Measurements from ENCODE around the gene KDM2A. TPM values are rescaled to one million over a fixed set of nuclear protein-coding genes. Genes with fewer than 3 reads are reported as not detected.

KDM2A gene
- total and polyA plus RNA-seq, 2 donors (not counting 3 experiments of a cell fraction or from before 2014, with no cell fraction given): 72.2 to 79.5 TPM

- Histone ChIP-seq H2AFZ (ENCODE audit: low read depth, low read length) (no peak overlapping the region), H3K9me3 (replicated peaks; ENCODE audit: control insufficient read depth, insufficient read depth, low read length) (no peaks in the 10 kb centered on the region), H3K27me3 (ENCODE audit: control insufficient read depth in 2 of 2, insufficient read depth in 2 of 2, low read length in 2 of 2) (peaks cover 4 to 5% of the 10 kb centered on the region in 2 experiments), H3K9me1 (replicated peaks; ENCODE audit: control insufficient read depth, extremely low read depth, insufficient read depth, low read length) (no peaks in the 10 kb centered on the region), H3K9ac (replicated peaks; ENCODE audit: extremely low read depth, insufficient read depth, low read length) (no peak overlapping the region), H3K27ac (ENCODE audit: insufficient read depth, low read depth, low read length) (no peak overlapping the region), H3K4me3 (replicated peaks in 1 of 3; ENCODE audit: insufficient read depth in 1 of 3, low read depth in 1 of 3, low read length in 3 of 3) (no peak overlapping the region), H3K4me2 (ENCODE audit: insufficient read depth, low read length) (no peak overlapping the region), H4K20me1 (replicated peaks; ENCODE audit: control insufficient read depth, extremely low read depth, insufficient read depth, low read length) (no peaks in the 10 kb centered on the region), H3K36me3 (ENCODE audit: control insufficient read depth in 2 of 2, extremely low read depth in 1 of 2, insufficient read depth in 2 of 2, low read length in 2 of 2) (no peaks in the 10 kb centered on the region), H3K4me1 (ENCODE audit: control insufficient read depth, extremely low read depth, insufficient read depth, low read length) (peaks cover 8% of the 10 kb centered on the region), H3K79me2 (ENCODE audit: control insufficient read depth, insufficient read depth, low read length) (peaks cover 3% of the 10 kb centered on the region)
- DNase-seq (ENCODE audit: low read depth, low spot score): no peak
- POLR2A ChIA-PET: no interaction called here
- FAIRE-seq: no peak
- intact Hi-C loops (cut with micrococcal nuclease): no loop called here
- no TSS peak for BruUV-seq (replicated peaks)
- CTCF ChIA-PET: interaction anchor here (1.7 kb wide), 1 partner anchor 19 kb away, joined by 6 read pairs; no protein-coding TSS in a partner anchor
- dilution Hi-C loops (cut with MboI; ENCODE audit: extremely low pct_ligation_motif_present, low sequenced_read_pairs): no loop called here
- TF ChIP-seq POLR2AphosphoS5 (IDR thresholded peaks at IDR 0.05; ENCODE audit: insufficient read depth, low read depth, low read length) (no peak), MAX (IDR thresholded peaks at IDR 0.05; ENCODE audit: insufficient read depth, insufficient read length) (no peak), MYC (IDR thresholded peaks at IDR 0.05; ENCODE audit: low read depth, low read length) (no peak), CTCF (IDR thresholded peaks at IDR 0.05; ENCODE audit: extremely low read depth in 1 of 2, insufficient read depth in 1 of 2, low read depth in 1 of 2, low read length in 2 of 2) (no peak), EZH2 (IDR thresholded peaks at IDR 0.05; ENCODE audit: borderline replicate concordance, low read depth, low read length, severe bottlenecking) (no peak), FOS (IDR thresholded peaks at IDR 0.05; ENCODE audit: borderline replicate concordance, insufficient read depth, low read length) (no peak), POLR2A (IDR thresholded peaks at IDR 0.05; ENCODE audit: low read depth, low read length) (no peak), GATA2 (IDR thresholded peaks at IDR 0.05; ENCODE audit: insufficient read depth, insufficient read length, low read depth, low read length) (no peak), JUN (IDR thresholded peaks at IDR 0.05; ENCODE audit: borderline replicate concordance, insufficient read depth, insufficient read length, low read depth) (no peak)
Measured at GRCh38 chr11:67114275-67114896, 4.7 kb upstream of the KDM2A start.
